OCI-LY3 (cell line): ENCODE data around the gene CACNA1B.

Experiments used
- CTCF ChIP-seq: fragments of 200-600, 300-600 bp; sonication (generic); IDR thresholded peaks from 2 replicates; pipeline ENCODE4 v1.5.1; 2014; ENCODE audit warnings: antibody characterized with exemption, low read length, low read depth
- EZH2phosphoT487 ChIP-seq: fragments of 200-600 bp; shearing (Covaris generic); IDR thresholded peaks from 2 replicates; pipeline ENCODE4 v1.6.1; 2018; ENCODE audit warnings: antibody characterized with exemption, mixed run types, low read depth

GRCh38 chr9:138009016-138009802 is 131.6 kb downstream of the CACNA1B start:
- no peak for TF ChIP-seq CTCF
- TF ChIP-seq EZH2phosphoT487 = no peak
